NCI-H774 (cell line): ENCODE data around the gene VASH2.
"Not testable (repeated sequence)": the region's sequence is repeated elsewhere in the genome, so short reads cannot be mapped to it uniquely, and the experiment has no call there.

Experiments
- DNase-seq: peaks from one replicate; lab custom pipeline; 2025; lab: John Stamatoyannopoulos, UW

The VASH2 gene

GRCh38 chr1:212957546-212957945 lies 7.2 kb downstream of the VASH2 start:
- no peak for DNase-seq

- no peak for DNase-seq
Measured at GRCh38 chr1:212958175-212958574, 7.8 kb downstream of the VASH2 start.

- no peak for DNase-seq
Measured at GRCh38 chr1:212959266-212960220, 9.2 kb downstream of the VASH2 start.

- DNase-seq, result no peak
Measured at GRCh38 chr1:212960932-212961331, 10.6 kb downstream of the VASH2 start.

GRCh38 chr1:212962509-212962908 lies 12.2 kb downstream of the VASH2 start:
- DNase-seq, result no peak

GRCh38 chr1:212964102-212964501 lies 13.8 kb downstream of the VASH2 start:
- DNase-seq, result no peak

- not testable (repeated sequence) for DNase-seq
Measured at GRCh38 chr1:212964993-212965392, 14.7 kb downstream of the VASH2 start.

GRCh38 chr1:212966616-212967015 lies 16.3 kb downstream of the VASH2 start:
- no peak for DNase-seq

- DNase-seq, result no peak
Measured at GRCh38 chr1:212967801-212968200, 17.5 kb downstream of the VASH2 start.

GRCh38 chr1:212968368-212968863 lies 18.1 kb downstream of the VASH2 start:
- DNase-seq, result no peak

- DNase-seq, result no peak
Measured at GRCh38 chr1:212970085-212970484, 19.7 kb downstream of the VASH2 start.

GRCh38 chr1:212971312-212971711 lies 21.0 kb downstream of the VASH2 start:
- no peak for DNase-seq

GRCh38 chr1:212973426-212973825 lies 23.1 kb downstream of the VASH2 start:
- no peak for DNase-seq

- no peak for DNase-seq
Measured at GRCh38 chr1:212973899-212974298, 23.6 kb downstream of the VASH2 start.

- no peak for DNase-seq
Measured at GRCh38 chr1:212974711-212975110, 24.4 kb downstream of the VASH2 start.

- DNase-seq, result no peak
Measured at GRCh38 chr1:212975111-212975918, 25.0 kb downstream of the VASH2 start.

- DNase-seq, result no peak
Measured at GRCh38 chr1:212976586-212976985, 26.2 kb downstream of the VASH2 start.

- no peak for DNase-seq
Measured at GRCh38 chr1:212977781-212978645, 27.7 kb downstream of the VASH2 start.

- DNase-seq, result no peak
Measured at GRCh38 chr1:212979340-212980122, 29.2 kb downstream of the VASH2 start.

- no peak for DNase-seq
Measured at GRCh38 chr1:212980123-212980785, 29.9 kb downstream of the VASH2 start.
